Mesenchymal stem cell (in vitro differentiated cells and primary cell): Measurements from ENCODE around the gene SSX4B. TPM values are rescaled to one million over a fixed set of nuclear protein-coding genes. Genes with fewer than 3 reads are reported as not detected.
"Not testable (repeated sequence)": the region's sequence is repeated elsewhere in the genome, so short reads cannot be mapped to it uniquely, and the experiment has no call there.

ENCODE experiments used
- DNase-seq: peaks from one replicate; pipeline ENCODE4 v3.0.0-alpha.2; 2013
- H2AFZ ChIP-seq: one replicate; pipeline ENCODE4 v1.6.1; 2013; ENCODE audit warnings: low read depth, mild to moderate bottlenecking, control low read depth, inconsistent platforms, low read length, moderate library complexity
- H2AK5ac ChIP-seq: 2 replicates; pipeline ENCODE4 v1.6.1; 2013; ENCODE audit warnings: low read length, moderate library complexity, mild to moderate bottlenecking, inconsistent platforms; ENCODE audit not compliant: severe bottlenecking
- H2BK120ac ChIP-seq: one replicate; pipeline ENCODE4 v1.6.1; 2013; ENCODE audit warnings: low read depth, mild to moderate bottlenecking, inconsistent platforms, low read length, moderate library complexity
- H2BK12ac ChIP-seq, 2 experiments: one replicate each; pipeline ENCODE4 v1.6.1; 2013; ENCODE audit warnings: inconsistent platforms in 2 of 2, low read length in 2 of 2, mild to moderate bottlenecking in 2 of 2, moderate library complexity in 2 of 2, control low read depth in 1 of 2
- H2BK15ac ChIP-seq: one replicate; pipeline ENCODE4 v1.6.1; 2013; ENCODE audit warnings: mild to moderate bottlenecking, low read depth, inconsistent platforms; ENCODE audit not compliant: poor library complexity, severe bottlenecking
- H2BK5ac ChIP-seq: 2 replicates; pipeline ENCODE4 v1.6.1; 2013; ENCODE audit warnings: low read depth, mild to moderate bottlenecking, low read length, control low read depth, inconsistent platforms; ENCODE audit not compliant: poor library complexity, severe bottlenecking
- H3K14ac ChIP-seq, 2 experiments: one replicate each; pipeline ENCODE4 v1.6.1; 2013; ENCODE audit warnings: inconsistent platforms in 2 of 2, low read length in 2 of 2, control low read depth in 1 of 2, mild to moderate bottlenecking in 1 of 2, moderate library complexity in 1 of 2
- H3K18ac ChIP-seq, 2 experiments: one replicate each; pipeline ENCODE4 v1.6.1; 2013; ENCODE audit warnings: inconsistent platforms in 2 of 2, low read length in 2 of 2, control low read depth in 1 of 2, low read depth in 1 of 2, mild to moderate bottlenecking in 1 of 2
- H3K23ac ChIP-seq, 2 experiments: one replicate each; pipeline ENCODE4 v1.6.1; 2013; ENCODE audit warnings: inconsistent platforms in 2 of 2, low read length in 2 of 2, mild to moderate bottlenecking in 2 of 2, moderate library complexity in 2 of 2, control low read depth in 1 of 2
- H3K27ac ChIP-seq: 2 replicates; pipeline ENCODE4 v1.5.1; 2013; ENCODE audit warnings: mild to moderate bottlenecking, moderate library complexity, low read length, control low read depth, inconsistent platforms; ENCODE audit not compliant: poor library complexity, severe bottlenecking
- H3K27me3 ChIP-seq, 2 experiments: 2 replicates each; pipeline versions ENCODE4 v1.6.1 to v1.7.0; 2013; ENCODE audit warnings: low read length in 2 of 2, mild to moderate bottlenecking in 2 of 2, moderate library complexity in 2 of 2, control low read depth in 1 of 2, inconsistent platforms in 1 of 2; ENCODE audit not compliant: control insufficient read depth in 1 of 2, insufficient read depth in 1 of 2
- H3K36me3 ChIP-seq, 2 experiments: 2 replicates each; pipeline versions ENCODE4 v1.6.1 to v1.7.0; 2013; ENCODE audit warnings: low read length in 2 of 2, control low read depth in 1 of 2, inconsistent platforms in 1 of 2, low read depth in 1 of 2, mild to moderate bottlenecking in 1 of 2; ENCODE audit not compliant: insufficient read depth in 2 of 2, control insufficient read depth in 1 of 2
- H3K4ac ChIP-seq, 2 experiments: one replicate each; pipeline ENCODE4 v1.6.1; 2013; ENCODE audit warnings: inconsistent platforms in 2 of 2, low read length in 2 of 2, mild to moderate bottlenecking in 2 of 2, moderate library complexity in 2 of 2, control low read depth in 1 of 2, low read depth in 1 of 2
- H3K4me1 ChIP-seq: 2 replicates; pipeline ENCODE4 v1.6.1; 2013; ENCODE audit warnings: low read depth, low read length, control low read depth; ENCODE audit not compliant: control insufficient read depth, insufficient read depth
- H3K4me2 ChIP-seq: 2 replicates; pipeline ENCODE4 v1.6.1; 2013; ENCODE audit warnings: low read length, mild to moderate bottlenecking, inconsistent platforms; ENCODE audit not compliant: poor library complexity, severe bottlenecking
- H3K4me3 ChIP-seq, 2 experiments: 2 replicates each; pipeline versions ENCODE4 v1.5.1 to v1.7.0; 2013; ENCODE audit warnings: low read length in 2 of 2, mild to moderate bottlenecking in 2 of 2, control low read depth in 1 of 2, low read depth in 1 of 2; ENCODE audit not compliant: insufficient read depth in 1 of 2
- H3K79me1 ChIP-seq: replicated peaks from 2 replicates; pipeline ENCODE4 v1.6.1; 2013; ENCODE audit warnings: mild to moderate bottlenecking, control low read depth, low read length, inconsistent platforms; ENCODE audit not compliant: poor library complexity, severe bottlenecking
- H3K9ac ChIP-seq: 2 replicates; pipeline ENCODE4 v1.7.0; 2013; ENCODE audit warnings: mild to moderate bottlenecking, low read length, moderate library complexity
- H3K9me3 ChIP-seq: 2 replicates; pipeline ENCODE4 v1.7.0; 2013; ENCODE audit warnings: mild to moderate bottlenecking, low read length; ENCODE audit not compliant: control insufficient read depth
- H4K8ac ChIP-seq: one replicate; pipeline ENCODE4 v1.6.1; 2013; ENCODE audit warnings: inconsistent platforms, mild to moderate bottlenecking, low read length, moderate library complexity
- H4K91ac ChIP-seq: one replicate; pipeline ENCODE4 v1.6.1; 2013; ENCODE audit warnings: mild to moderate bottlenecking, low read length, inconsistent platforms
- WGBS: methylation state at CpG from one replicate; pipeline ENCODE4 v1.1.7; 2013; ENCODE audit warnings: mixed read lengths; 5-methylcytosine and 5-hydroxymethylcytosine counted together
- polyA plus RNA-seq, 2 experiments: library from polyadenylated mRNA; stranded (reverse); fragments of 200-250 nt; gene quantifications; one replicate each; pipeline ENCODE4 v1.2.3, GENCODE V29; 2013

Gene SSX4B
- polyA plus RNA-seq (2013, experiment 1 of 2) = not detected
- polyA plus RNA-seq (2013, experiment 2 of 2) = not detected

GRCh38 chrX:48411860-48412259, at the start of gene SSX4B:
TSS of gene SSX4B (minus strand) at chrX:48411960. CDS start at chrX:48411372, 588 bp downstream.
- not testable (repeated sequence) for DNase-seq, H3K36me3 ChIP-seq, H3K79me1 ChIP-seq, H3K4me2 ChIP-seq, H2BK5ac ChIP-seq, H3K4me1 ChIP-seq, H3K4me3 ChIP-seq, H2AFZ ChIP-seq, H3K27me3 ChIP-seq, H3K27ac ChIP-seq, H3K23ac ChIP-seq, H3K9me3 ChIP-seq, H2BK120ac ChIP-seq, H3K9ac ChIP-seq, H2BK15ac ChIP-seq, H3K18ac ChIP-seq, H4K8ac ChIP-seq, H2BK12ac ChIP-seq, H3K4ac ChIP-seq, H2AK5ac ChIP-seq, H4K91ac ChIP-seq, H3K14ac ChIP-seq
- WGBS = no CpG with 5 or more reads among the region's 15 CpGs

- no peak overlapping the region for H2BK120ac ChIP-seq
- no peak overlapping the region for H3K27ac ChIP-seq
- peaks cover 8% of the 10 kb centered on the region for H3K4me1 ChIP-seq
- WGBS = 96% methylated on average over 7 of the region's 11 CpGs
- H2BK15ac ChIP-seq = no peak overlapping the region
- H3K23ac ChIP-seq = no peak overlapping the region
- no peak for DNase-seq
- peaks cover 0 to 3% of the 10 kb centered on the region in 2 experiments for H3K27me3 ChIP-seq
- no peak overlapping the region for H2BK12ac ChIP-seq
- no peaks in the 10 kb centered on the region for H3K9me3 ChIP-seq
- H3K9ac ChIP-seq = no peak overlapping the region
- no peak overlapping the region for H4K8ac ChIP-seq
- peaks cover 0 to 31% of the 10 kb centered on the region in 2 experiments for H3K36me3 ChIP-seq
- H3K14ac ChIP-seq = no peak overlapping the region
- H4K91ac ChIP-seq = no peak overlapping the region
- H2AK5ac ChIP-seq = no peak overlapping the region
- H3K18ac ChIP-seq = no peak overlapping the region
- no peak overlapping the region for H3K4me2 ChIP-seq
- peak overlapping the region in 1 of 2 experiments; percentile 35 for H3K4me3 ChIP-seq
- no peak overlapping the region for H3K4ac ChIP-seq
- no peaks in the 10 kb centered on the region for H3K79me1 ChIP-seq
- H2BK5ac ChIP-seq = no peak overlapping the region
- H2AFZ ChIP-seq = no peak overlapping the region
Observed at GRCh38 chrX:48460606-48461005, 48.8 kb upstream of the SSX4B start.

GRCh38 chrX:48460031-48460430, 48.3 kb upstream of the SSX4B start:
- H2BK5ac ChIP-seq = no peak overlapping the region
- no peak overlapping the region for H4K8ac ChIP-seq
- no peak overlapping the region for H3K23ac ChIP-seq
- no peak overlapping the region for H3K4me3 ChIP-seq
- peaks cover 0 to 31% of the 10 kb centered on the region in 2 experiments for H3K36me3 ChIP-seq
- H3K4me1 ChIP-seq = peaks cover 3% of the 10 kb centered on the region
- no peak overlapping the region for H2BK120ac ChIP-seq
- no peaks in the 10 kb centered on the region for H3K79me1 ChIP-seq
- no peak overlapping the region for H4K91ac ChIP-seq
- H3K4ac ChIP-seq = no peak overlapping the region
- DNase-seq = no peak
- H3K27me3 ChIP-seq = peaks cover 0 to 3% of the 10 kb centered on the region in 2 experiments
- H2AK5ac ChIP-seq = no peak overlapping the region
- H2AFZ ChIP-seq = no peak overlapping the region
- H2BK12ac ChIP-seq = no peak overlapping the region
- WGBS = 96% methylated on average over 3 of the region's 3 CpGs
- H2BK15ac ChIP-seq = no peak overlapping the region
- no peak overlapping the region for H3K9ac ChIP-seq
- H3K9me3 ChIP-seq = no peaks in the 10 kb centered on the region
- no peak overlapping the region for H3K4me2 ChIP-seq
- no peak overlapping the region for H3K14ac ChIP-seq
- no peak overlapping the region for H3K18ac ChIP-seq
- H3K27ac ChIP-seq = no peak overlapping the region

DNA sequence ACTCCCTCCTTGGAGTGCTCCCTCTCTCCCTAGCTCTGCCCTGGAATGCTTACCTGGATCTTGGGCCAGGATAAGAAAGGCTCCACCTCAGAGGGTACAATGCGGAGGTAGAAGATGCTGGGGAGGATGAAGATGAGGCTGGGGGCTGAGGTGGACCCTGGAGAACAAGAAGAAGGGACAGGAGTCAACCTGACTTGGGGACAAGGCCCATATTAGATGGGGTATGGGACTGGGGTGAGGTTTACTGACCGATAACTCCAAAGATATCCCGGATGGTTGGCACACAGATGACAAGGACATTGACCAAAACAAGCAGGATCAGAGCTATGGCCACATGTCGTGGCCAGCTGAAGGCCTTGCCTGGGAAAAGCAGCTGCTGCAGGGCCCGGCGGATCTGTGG, 47.7 kb upstream of the SSX4B start:
- WGBS = 96% methylated on average over 6 of the region's 6 CpGs
- H3K36me3 ChIP-seq = peaks cover 0 to 31% of the 10 kb centered on the region in 2 experiments
- H3K4me1 ChIP-seq = no peaks in the 10 kb centered on the region
- no peak overlapping the region for H2BK15ac ChIP-seq
- H2BK120ac ChIP-seq = no peak overlapping the region
- H3K23ac ChIP-seq = no peak overlapping the region
- H3K27me3 ChIP-seq = peaks cover 0 to 5% of the 10 kb centered on the region in 2 experiments
- H3K9me3 ChIP-seq = peaks cover 3% of the 10 kb centered on the region
- no peak overlapping the region for H3K4ac ChIP-seq
- no peak overlapping the region for H2AK5ac ChIP-seq
- H2BK5ac ChIP-seq = no peak overlapping the region
- H3K4me3 ChIP-seq = no peak overlapping the region
- no peak overlapping the region for H3K27ac ChIP-seq
- H4K8ac ChIP-seq = no peak overlapping the region
- no peak overlapping the region for H3K18ac ChIP-seq
- no peak overlapping the region for H2AFZ ChIP-seq
- H3K4me2 ChIP-seq = no peak overlapping the region
- no peak for DNase-seq
- no peak overlapping the region for H4K91ac ChIP-seq
- H3K9ac ChIP-seq = no peak overlapping the region
- no peak overlapping the region for H2BK12ac ChIP-seq
- H3K14ac ChIP-seq = no peak overlapping the region
- H3K79me1 ChIP-seq = no peaks in the 10 kb centered on the region
